Stimulated activated CD8-positive, alpha-beta memory T cell treated with anti-CD3 and anti-CD28 coated beads, Interleukin-4, amount 100 ng/mL, for 48 hours (primary cell): ENCODE data around the gene XKR7.
A peak's percentile ranks its signal among the peaks of the same experiment; 100 is the strongest.
"Not testable (repeated sequence)": the region's sequence is repeated elsewhere in the genome, so short reads cannot be mapped to it uniquely, and the experiment has no call there.

Source experiments
- DNase-seq: peaks from one replicate; pipeline ENCODE4 v3.0.0-alpha.2; 2020

The XKR7 gene

GRCh38 chr20:31967830-31968249 lies at the start of gene XKR7:
XKR7 (plus strand) TSS chr20:31968151; CDS start chr20:31968176, 25 bp downstream.
- peak; percentile 32 for DNase-seq

- no peak for DNase-seq
These were observed 49.4 kb upstream of the XKR7 start for GRCh38 chr20:31918466-31919105.

GRCh38 chr20:31919410-31920155 lies 48.4 kb upstream of the XKR7 start:
- DNase-seq: no peak

- no peak for DNase-seq
These were observed 47.6 kb upstream of the XKR7 start for GRCh38 chr20:31920275-31920855.

- not testable (repeated sequence) for DNase-seq
These were observed 46.5 kb upstream of the XKR7 start for GRCh38 chr20:31921480-31921879.

GRCh38 chr20:31922181-31922580 lies 45.8 kb upstream of the XKR7 start:
- DNase-seq: no peak

GRCh38 chr20:31922588-31922987 lies 45.4 kb upstream of the XKR7 start:
- no peak for DNase-seq

- DNase-seq: no peak
These were observed 44.3 kb upstream of the XKR7 start for GRCh38 chr20:31923388-31924331.

GRCh38 chr20:31924561-31924960 lies 43.4 kb upstream of the XKR7 start:
- DNase-seq: no peak

GRCh38 chr20:31925631-31926030 lies 42.3 kb upstream of the XKR7 start:
- no peak for DNase-seq

GRCh38 chr20:31926493-31926892 lies 41.5 kb upstream of the XKR7 start:
- DNase-seq: no peak

GRCh38 chr20:31927627-31928159 lies 40.3 kb upstream of the XKR7 start:
- DNase-seq: no peak

- DNase-seq: not testable (repeated sequence)
These were observed 38.3 kb upstream of the XKR7 start for GRCh38 chr20:31929631-31930030.

GRCh38 chr20:31930779-31931178 lies 37.2 kb upstream of the XKR7 start:
- DNase-seq: no peak

GRCh38 chr20:31933698-31934097 lies 34.3 kb upstream of the XKR7 start:
- no peak for DNase-seq

GRCh38 chr20:31934491-31934890 lies 33.5 kb upstream of the XKR7 start:
- DNase-seq: no peak

- DNase-seq: no peak
These were observed 32.8 kb upstream of the XKR7 start for GRCh38 chr20:31934968-31935764.

- DNase-seq: no peak
These were observed 31.5 kb upstream of the XKR7 start for GRCh38 chr20:31936420-31936819.

- no peak for DNase-seq
These were observed 30.1 kb upstream of the XKR7 start for GRCh38 chr20:31937820-31938219.

GRCh38 chr20:31939661-31940060 lies 28.3 kb upstream of the XKR7 start:
- no peak for DNase-seq

- no peak for DNase-seq
These were observed 24.9 kb upstream of the XKR7 start for GRCh38 chr20:31943052-31943471.

GRCh38 chr20:31945319-31945718 lies 22.6 kb upstream of the XKR7 start:
- no peak for DNase-seq
